Measurements from ENCODE around the gene CXCR6. TPM values are rescaled to one million over a fixed set of nuclear protein-coding genes. Genes with fewer than 3 reads are reported as not detected.
A peak's percentile ranks its signal among the peaks of the same experiment; 100 is the strongest.

The CXCR6 gene
- total RNA-seq, 1 donor from 2014 or later, result not detected

DNA sequence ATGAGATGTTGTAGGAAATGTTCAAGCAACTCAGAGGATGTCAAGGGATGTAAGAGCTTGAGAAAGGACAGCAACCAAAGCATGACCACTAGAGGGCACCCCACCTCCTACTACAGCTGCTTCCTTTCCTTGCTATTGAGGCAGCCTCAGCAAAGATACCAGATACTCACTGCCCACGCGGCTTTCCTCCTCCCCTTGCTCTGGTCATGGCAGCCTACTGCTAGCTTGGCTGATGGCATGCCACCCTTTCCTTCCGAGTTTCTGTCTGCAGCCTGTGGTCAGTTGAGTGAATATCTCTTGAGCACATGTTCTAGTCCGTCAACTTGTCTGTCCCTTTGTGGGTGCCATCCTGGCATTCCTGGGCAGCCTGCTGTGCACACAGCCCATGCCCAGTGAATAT is 4.4 kb upstream of the CXCR6 start:
- Mint-ChIP-seq H3K4me3 (ENCODE audit: unreplicated experiment) (no peak overlapping the region), H3K27me3 (ENCODE audit: unreplicated experiment) (no peaks in the 10 kb centered on the region), H3K36me3 (ENCODE audit: unreplicated experiment) (peaks cover 28% of the 10 kb centered on the region), H3K4me1 (ENCODE audit: unreplicated experiment) (no peaks in the 10 kb centered on the region), H3K9me3 (ENCODE audit: unreplicated experiment) (no peaks in the 10 kb centered on the region), H3K27ac (ENCODE audit: unreplicated experiment) (no peak overlapping the region)
- DNase-seq (ENCODE audit: extremely low spot score, unreplicated experiment), result peak; percentile 91
- TF ChIP-seq, protein P1, sequence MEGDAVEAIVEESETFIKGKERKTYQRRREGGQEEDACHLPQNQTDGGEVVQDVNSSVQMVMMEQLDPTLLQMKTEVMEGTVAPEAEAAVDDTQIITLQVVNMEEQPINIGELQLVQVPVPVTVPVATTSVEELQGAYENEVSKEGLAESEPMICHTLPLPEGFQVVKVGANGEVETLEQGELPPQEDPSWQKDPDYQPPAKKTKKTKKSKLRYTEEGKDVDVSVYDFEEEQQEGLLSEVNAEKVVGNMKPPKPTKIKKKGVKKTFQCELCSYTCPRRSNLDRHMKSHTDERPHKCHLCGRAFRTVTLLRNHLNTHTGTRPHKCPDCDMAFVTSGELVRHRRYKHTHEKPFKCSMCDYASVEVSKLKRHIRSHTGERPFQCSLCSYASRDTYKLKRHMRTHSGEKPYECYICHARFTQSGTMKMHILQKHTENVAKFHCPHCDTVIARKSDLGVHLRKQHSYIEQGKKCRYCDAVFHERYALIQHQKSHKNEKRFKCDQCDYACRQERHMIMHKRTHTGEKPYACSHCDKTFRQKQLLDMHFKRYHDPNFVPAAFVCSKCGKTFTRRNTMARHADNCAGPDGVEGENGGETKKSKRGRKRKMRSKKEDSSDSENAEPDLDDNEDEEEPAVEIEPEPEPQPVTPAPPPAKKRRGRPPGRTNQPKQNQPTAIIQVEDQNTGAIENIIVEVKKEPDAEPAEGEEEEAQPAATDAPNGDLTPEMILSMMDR (IDR thresholded peaks at IDR 0.05), result peak; percentile 91

DNA sequence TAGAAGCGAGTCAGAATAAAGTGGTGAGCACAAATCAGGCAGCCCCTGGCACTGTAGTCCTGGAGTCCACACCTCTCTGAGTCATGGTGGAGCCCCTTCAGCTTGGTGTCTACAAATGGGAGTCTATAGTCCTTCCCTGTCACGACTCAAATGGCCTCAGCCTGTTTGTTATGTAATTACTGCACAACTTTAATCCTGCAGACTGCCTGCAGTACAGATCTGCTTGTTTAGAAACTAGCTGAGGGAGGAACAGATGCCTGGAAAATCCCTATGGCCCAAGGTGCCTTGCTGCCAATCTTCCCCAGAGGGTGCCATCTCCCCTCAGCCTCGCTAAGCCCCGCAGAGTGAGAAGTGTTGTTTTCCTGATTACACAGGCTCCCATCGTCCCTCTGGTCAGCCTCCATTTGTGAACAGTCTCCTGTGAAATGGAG is 3.9 kb upstream of the CXCR6 start:
- no peaks in the 10 kb centered on the region for H3K4me1 Mint-ChIP-seq (ENCODE audit: unreplicated experiment)
- no peaks in the 10 kb centered on the region for H3K9me3 Mint-ChIP-seq (ENCODE audit: unreplicated experiment)
- peaks cover 23% of the 10 kb centered on the region for H3K36me3 Mint-ChIP-seq (ENCODE audit: unreplicated experiment)
- TF ChIP-seq, protein P1 (IDR thresholded peaks at IDR 0.05), result no peak
- no peak for DNase-seq (ENCODE audit: extremely low spot score, unreplicated experiment)
- no peaks in the 10 kb centered on the region for H3K27me3 Mint-ChIP-seq (ENCODE audit: unreplicated experiment)
- no peak overlapping the region for H3K4me3 Mint-ChIP-seq (ENCODE audit: unreplicated experiment)
- H3K27ac Mint-ChIP-seq (ENCODE audit: unreplicated experiment), result no peak overlapping the region

DNA sequence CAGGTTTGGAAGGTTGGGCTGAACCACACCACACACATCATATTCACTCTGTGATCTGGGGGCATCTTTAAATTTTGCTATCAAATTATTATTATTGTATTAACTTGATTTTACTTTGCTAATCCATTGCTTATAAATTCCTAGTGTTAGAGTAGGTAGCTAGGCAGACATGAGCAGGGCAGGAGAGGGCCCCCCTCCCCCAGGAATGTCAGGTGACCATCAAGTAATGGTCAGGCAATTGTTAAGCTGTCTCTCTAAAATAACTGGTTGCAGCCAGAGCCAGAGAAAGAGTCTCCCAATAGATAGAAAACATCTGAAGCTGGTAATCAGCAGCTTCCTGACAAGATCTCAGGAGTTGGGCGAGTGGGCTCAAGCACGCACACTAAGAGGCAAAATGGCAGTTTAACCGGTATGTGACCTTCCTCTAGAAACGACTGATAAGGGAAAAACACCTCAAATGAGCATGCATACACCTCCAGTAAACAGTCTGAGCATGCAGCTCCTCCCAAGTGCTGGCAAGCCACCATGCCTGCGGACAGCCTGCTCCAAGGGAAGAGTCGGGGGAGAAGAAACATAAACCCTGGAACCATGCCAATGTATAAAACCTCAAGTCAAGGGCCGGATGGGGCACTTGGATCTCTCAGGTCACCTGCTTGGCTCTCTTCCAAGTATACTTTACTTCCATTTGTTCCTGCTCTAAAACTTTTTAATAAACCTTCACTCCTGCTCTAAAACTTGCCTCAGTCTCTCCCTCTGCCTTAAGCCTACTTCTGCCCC is 3.1 kb upstream of the CXCR6 start:
- DNase-seq (ENCODE audit: extremely low spot score, unreplicated experiment), result no peak
- Mint-ChIP-seq H3K27me3 (ENCODE audit: unreplicated experiment) (no peaks in the 10 kb centered on the region), H3K27ac (ENCODE audit: unreplicated experiment) (no peak overlapping the region), H3K9me3 (ENCODE audit: unreplicated experiment) (no peaks in the 10 kb centered on the region), H3K4me1 (ENCODE audit: unreplicated experiment) (no peaks in the 10 kb centered on the region), H3K36me3 (ENCODE audit: unreplicated experiment) (peaks cover 16% of the 10 kb centered on the region), H3K4me3 (ENCODE audit: unreplicated experiment) (no peak overlapping the region)
- TF ChIP-seq, protein P1 (IDR thresholded peaks at IDR 0.05), result no peak

DNA sequence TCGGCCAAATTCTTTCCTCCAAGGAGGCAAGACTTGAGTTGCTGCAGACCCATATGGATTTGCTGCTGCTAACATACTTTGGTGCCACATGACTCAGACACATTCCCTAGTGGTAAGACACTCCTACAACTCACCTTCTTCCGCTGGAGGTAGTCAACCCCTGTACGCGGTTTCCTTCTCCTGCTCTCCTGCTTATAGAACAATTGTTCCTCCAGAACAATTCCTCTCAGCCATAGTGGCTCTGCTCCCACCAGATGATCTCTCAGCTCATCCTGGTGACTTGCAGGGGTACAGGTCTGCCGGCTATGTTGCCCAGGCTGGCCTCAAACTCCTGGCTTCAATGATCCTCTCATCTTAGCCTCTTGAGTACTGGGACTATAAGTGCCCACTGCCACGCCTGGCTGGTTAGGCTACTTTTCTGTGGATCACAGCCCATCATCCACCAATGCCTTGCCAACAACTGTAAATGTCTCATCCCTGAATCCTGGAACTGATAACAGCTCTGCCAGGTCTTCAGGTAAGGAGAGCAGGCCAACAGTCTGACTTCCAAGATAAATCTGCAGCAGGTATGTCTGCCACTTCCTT is 2.4 kb upstream of the CXCR6 start:
- no peaks in the 10 kb centered on the region for H3K27me3 Mint-ChIP-seq (ENCODE audit: unreplicated experiment)
- H3K36me3 Mint-ChIP-seq (ENCODE audit: unreplicated experiment), result peaks cover 9% of the 10 kb centered on the region
- no peak overlapping the region for H3K4me3 Mint-ChIP-seq (ENCODE audit: unreplicated experiment)
- no peak for DNase-seq (ENCODE audit: extremely low spot score, unreplicated experiment)
- TF ChIP-seq, protein P1 (IDR thresholded peaks at IDR 0.05), result no peak
- no peak overlapping the region for H3K27ac Mint-ChIP-seq (ENCODE audit: unreplicated experiment)
- H3K4me1 Mint-ChIP-seq (ENCODE audit: unreplicated experiment), result no peaks in the 10 kb centered on the region
- H3K9me3 Mint-ChIP-seq (ENCODE audit: unreplicated experiment), result no peaks in the 10 kb centered on the region

DNA sequence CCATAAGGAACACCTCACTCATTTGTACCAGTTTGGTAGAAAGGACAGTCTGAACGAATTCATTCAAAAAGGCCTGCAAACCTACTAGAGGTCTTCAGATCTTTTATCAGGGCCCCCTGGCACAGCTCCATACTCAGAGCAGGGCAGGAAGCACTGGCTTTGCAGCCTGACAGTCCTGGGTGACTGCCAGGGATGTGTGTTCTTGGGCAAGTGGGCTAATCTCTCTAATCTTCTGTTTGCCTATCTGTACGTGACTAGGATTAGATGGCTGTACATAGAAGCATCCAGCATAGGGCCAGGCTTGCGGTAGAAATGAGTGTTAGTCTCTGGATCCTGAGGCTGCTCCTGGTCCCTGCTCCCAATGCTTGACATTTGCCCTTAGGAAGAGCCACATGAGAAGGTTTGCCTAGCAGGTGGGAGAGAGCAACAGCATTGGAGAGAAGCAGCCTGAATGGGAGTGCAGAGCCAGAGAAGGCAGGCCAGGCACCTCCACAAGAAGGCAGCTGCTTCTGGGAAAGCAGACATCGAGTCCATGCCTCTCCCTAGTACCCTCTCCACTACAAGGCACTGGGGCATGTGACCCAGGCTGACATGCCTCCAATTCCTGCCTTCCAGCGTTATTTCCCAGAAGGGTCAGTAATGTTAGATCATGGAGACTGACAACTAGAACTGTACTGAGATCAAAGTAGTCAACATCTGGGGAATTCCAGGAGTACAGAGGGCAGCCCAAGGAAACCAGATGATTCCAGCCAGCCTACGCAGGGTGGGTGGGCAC is 1.0 kb upstream of the CXCR6 start:
- TF ChIP-seq, protein P1 (IDR thresholded peaks at IDR 0.05), result no peak
- DNase-seq (ENCODE audit: extremely low spot score, unreplicated experiment), result no peak
- Mint-ChIP-seq H3K4me3 (ENCODE audit: unreplicated experiment) (no peak overlapping the region), H3K27ac (ENCODE audit: unreplicated experiment) (no peak overlapping the region), H3K4me1 (ENCODE audit: unreplicated experiment) (no peaks in the 10 kb centered on the region), H3K9me3 (ENCODE audit: unreplicated experiment) (no peaks in the 10 kb centered on the region), H3K27me3 (ENCODE audit: unreplicated experiment) (no peaks in the 10 kb centered on the region), H3K36me3 (ENCODE audit: unreplicated experiment) (peaks cover 14% of the 10 kb centered on the region)

All from osteocyte (in vitro differentiated cells).